Central memory CD8-positive, alpha-beta T cell (primary cell): ENCODE results near the gene SEMG2.

Experiments used
- ATAC-seq: fragments of 150-1000 bp; cut with Tn5 transposase; replicated peaks from 2 replicates; pipeline ENCODE4 v1.10.0; 2022; ENCODE audit warnings: mild to moderate bottlenecking, moderate FRiP score, moderate number of reproducible peaks; ENCODE audit not compliant: poor library complexity, severe bottlenecking; ENCODE audit errors: extremely low read depth
- DNase-seq, 2 donors: peaks; one replicate each; pipeline ENCODE4 v3.0.0; 2021; ENCODE audit warnings: low spot score in 2 of 2
- H3K27ac Mint-ChIP-seq: one replicate; pipeline ENCODE4 v1.8.0; 2022; ENCODE audit warnings: low read depth, mild to moderate bottlenecking, moderate library complexity, mixed read lengths
- H3K27me3 Mint-ChIP-seq: one replicate; pipeline ENCODE4 v1.8.0; 2022; ENCODE audit warnings: mixed read lengths
- H3K36me3 Mint-ChIP-seq: one replicate; pipeline ENCODE4 v1.8.0; 2022; ENCODE audit warnings: mild to moderate bottlenecking, moderate library complexity, mixed read lengths; ENCODE audit not compliant: insufficient read depth
- H3K4me1 Mint-ChIP-seq: one replicate; pipeline ENCODE4 v1.8.0; 2022; ENCODE audit warnings: mixed read lengths
- H3K4me3 Mint-ChIP-seq: one replicate; pipeline ENCODE4 v1.8.0; 2022; ENCODE audit warnings: mild to moderate bottlenecking, moderate library complexity, mixed read lengths
- H3K9me3 Mint-ChIP-seq: one replicate; pipeline ENCODE4 v1.8.0; 2022; ENCODE audit warnings: mixed read lengths

Gene SEMG2

GRCh38 chr20:45269056-45269455, 47.9 kb downstream of the SEMG2 start:
- Mint-ChIP-seq H3K27me3 (peaks cover 71% of the 10 kb centered on the region), H3K9me3 (no peaks in the 10 kb centered on the region), H3K36me3 (no peaks in the 10 kb centered on the region), H3K27ac (no peak overlapping the region), H3K4me3 (no peak overlapping the region), H3K4me1 (no peaks in the 10 kb centered on the region)
- ATAC-seq: no peak
- DNase-seq: no peak

DNA sequence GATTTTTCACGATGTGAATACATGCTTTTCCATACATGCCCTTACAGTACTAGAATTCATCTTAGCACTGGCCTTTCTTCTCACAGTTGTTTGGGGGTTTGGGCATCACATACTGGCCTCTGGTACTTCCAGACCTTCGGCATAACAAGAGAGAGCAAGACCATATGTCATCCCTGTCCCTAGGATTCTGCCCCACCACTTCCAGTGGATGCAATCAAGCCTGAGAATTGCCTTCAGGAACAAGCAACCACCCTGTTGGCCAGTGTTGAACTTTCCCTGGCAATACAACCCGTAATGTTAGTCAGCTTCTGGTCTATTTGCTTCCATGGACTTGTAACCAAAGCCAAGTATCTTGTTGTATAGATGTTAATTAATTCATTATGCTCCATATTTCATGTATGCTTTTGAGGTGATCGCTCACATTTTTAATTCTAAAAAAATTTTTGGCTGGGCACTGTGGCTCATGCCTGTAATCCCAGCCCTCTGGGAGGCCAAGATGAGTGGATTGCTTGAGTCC, 48.6 kb downstream of the SEMG2 start:
- Mint-ChIP-seq H3K27me3 (peaks cover 76% of the 10 kb centered on the region), H3K36me3 (no peaks in the 10 kb centered on the region), H3K4me3 (no peak overlapping the region), H3K4me1 (no peaks in the 10 kb centered on the region), H3K9me3 (no peaks in the 10 kb centered on the region), H3K27ac (no peak overlapping the region)
- DNase-seq: no peak
- no peak for ATAC-seq
